ENCODE results near the gene SLC9A8. TPM values are rescaled to one million over a fixed set of nuclear protein-coding genes. Genes with fewer than 3 reads are reported as not detected.

Gene SLC9A8
- total and polyA plus RNA-seq, 2 of the 4 experiments (the other 2 are of a cell fraction) = 4.1 to 5.0 TPM

GRCh38 chr20:49846206-49846807 lies 33.7 kb downstream of the SLC9A8 start:
- Histone ChIP-seq H3K27ac (ENCODE audit: insufficient read depth, low read length) (no peak overlapping the region), H3K9me3 (ENCODE audit: control insufficient read depth, insufficient read depth, low read length) (peaks cover 3% of the 10 kb centered on the region; the same call in 1 of the 2 replicates), H3K4me1 (ENCODE audit: control insufficient read depth, insufficient read depth, low read length) (peaks cover 2% of the 10 kb centered on the region; the same call in 1 of the 2 replicates), H2BK15ac (ENCODE audit: low read depth, low read length) (no peak overlapping the region), H3K9me1 (ENCODE audit: insufficient read depth, low read length) (no peaks in the 10 kb centered on the region), H3K23ac (ENCODE audit: low read depth, low read length) (no peak overlapping the region), H3K18ac (ENCODE audit: low read depth, low read length) (no peak overlapping the region), H2AK9ac (replicated peaks; ENCODE audit: low read depth, low read length, poor library complexity) (no peak overlapping the region), H4K91ac (ENCODE audit: insufficient read depth, low read depth, low read length) (no peak overlapping the region), H4K20me1 (ENCODE audit: insufficient read depth, low read length) (no peaks in the 10 kb centered on the region), H3K4me2 (ENCODE audit: low read depth, low read length) (no peak overlapping the region), H4K5ac (ENCODE audit: low read depth, low read length) (no peak overlapping the region), H3K14ac (replicated peaks; ENCODE audit: low read depth, low read length) (no peak overlapping the region), H3K79me1 (ENCODE audit: low read depth in 1 of 2, low read length in 2 of 2) (peaks cover 2% of the 10 kb centered on the region in 2 experiments; a peak in 1 of 4 replicates), H2BK5ac (ENCODE audit: low read depth, low read length, poor library complexity, severe bottlenecking) (no peak overlapping the region), H3K9ac (ENCODE audit: low read depth, low read length) (no peak overlapping the region), H3K36me3 (ENCODE audit: control insufficient read depth, insufficient read depth, low read length) (peaks cover 17% of the 10 kb centered on the region), H2BK120ac (ENCODE audit: low read depth, low read length) (no peak overlapping the region), H3K56ac (ENCODE audit: extremely low read depth, insufficient read depth, low read length) (no peak overlapping the region), H2BK20ac (ENCODE audit: low read depth, low read length) (no peak overlapping the region), H3K4me3 (ENCODE audit: insufficient read depth, low read depth, low read length) (no peak overlapping the region), H2AK5ac (ENCODE audit: low read depth, low read length) (no peak overlapping the region), H4K8ac (ENCODE audit: low read depth in 2 of 2, low read length in 2 of 2) (no peak overlapping the region), H2AFZ (replicated peaks; ENCODE audit: low read length, poor library complexity) (no peak overlapping the region), H3K27me3 (ENCODE audit: control insufficient read depth, insufficient read depth, low read length) (no peaks in the 10 kb centered on the region), H3K4ac (ENCODE audit: low read depth, low read length) (no peak overlapping the region)
- CTCF ChIA-PET = interaction anchor here (0.6 to 2.0 kb wide), 16 partner anchors 9 to 492 kb away, joined by 3 to 10 read pairs (median 4); no protein-coding TSS in a partner anchor
- POLR2A ChIA-PET (ENCODE audit: unreplicated experiment) = no interaction called here
- intact Hi-C loops (cut with micrococcal nuclease) (loop anchor here (1.0 to 5.0 kb wide), 2 partner anchors 235 to 304 kb away; no protein-coding TSS in a partner anchor), in situ Hi-C loops (cut with MboI; ENCODE audit: low sequenced_read_pairs) (loop anchor here (5.0 kb wide), 1 partner anchor 234 kb away; no protein-coding TSS in a partner anchor), dilution Hi-C loops (cut with HindIII; ENCODE audit: low sequenced_read_pairs, unreplicated experiment) (no loop called here)
- ATAC-seq (ENCODE audit: low read depth) (peak; percentile 89), DNase-seq (peak; percentile 58)
- no CpG with 5 or more reads among the region's 6 CpGs for WGBS, 2 experiments (ENCODE audit: extremely low coverage in 2 of 2, insufficient read length in 1 of 2)
- no peak; the same call in 1 of the 2 replicates for TF ChIP-seq MAZ (IDR thresholded peaks at IDR 0.05; ENCODE audit: borderline replicate concordance, low read depth, low read length)
- TF ChIP-seq, protein P1, sequence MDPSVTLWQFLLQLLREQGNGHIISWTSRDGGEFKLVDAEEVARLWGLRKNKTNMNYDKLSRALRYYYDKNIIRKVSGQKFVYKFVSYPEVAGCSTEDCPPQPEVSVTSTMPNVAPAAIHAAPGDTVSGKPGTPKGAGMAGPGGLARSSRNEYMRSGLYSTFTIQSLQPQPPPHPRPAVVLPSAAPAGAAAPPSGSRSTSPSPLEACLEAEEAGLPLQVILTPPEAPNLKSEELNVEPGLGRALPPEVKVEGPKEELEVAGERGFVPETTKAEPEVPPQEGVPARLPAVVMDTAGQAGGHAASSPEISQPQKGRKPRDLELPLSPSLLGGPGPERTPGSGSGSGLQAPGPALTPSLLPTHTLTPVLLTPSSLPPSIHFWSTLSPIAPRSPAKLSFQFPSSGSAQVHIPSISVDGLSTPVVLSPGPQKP (IDR thresholded peaks at IDR 0.05; ENCODE audit: borderline replicate concordance, low read depth, low read length) = no peak
- TF ChIP-seq MAFK (IDR thresholded peaks at IDR 0.05; ENCODE audit: low read depth, low read length) = no peak
- TF ChIP-seq CTCF (conservative IDR thresholded peaks at IDR 0.05; ENCODE audit: low read depth, low read length) = peak; percentile 69
- no peak for TF ChIP-seq BHLHE40 (IDR thresholded peaks at IDR 0.05; ENCODE audit: low read depth, low read length)
- peak; percentile 74 for TF ChIP-seq SMC3 (IDR thresholded peaks at IDR 0.05; ENCODE audit: low read depth, low read length)
- peak; percentile 75 for TF ChIP-seq RAD21 (IDR thresholded peaks at IDR 0.05; ENCODE audit: low read length)
- BruUV-seq (replicated peaks) = no TSS peak
